ENCODE measurements around the gene LIPM.
"Not testable (repeated sequence)": the region's sequence is repeated elsewhere in the genome, so short reads cannot be mapped to it uniquely, and the experiment has no call there.

Gene LIPM

DNA sequence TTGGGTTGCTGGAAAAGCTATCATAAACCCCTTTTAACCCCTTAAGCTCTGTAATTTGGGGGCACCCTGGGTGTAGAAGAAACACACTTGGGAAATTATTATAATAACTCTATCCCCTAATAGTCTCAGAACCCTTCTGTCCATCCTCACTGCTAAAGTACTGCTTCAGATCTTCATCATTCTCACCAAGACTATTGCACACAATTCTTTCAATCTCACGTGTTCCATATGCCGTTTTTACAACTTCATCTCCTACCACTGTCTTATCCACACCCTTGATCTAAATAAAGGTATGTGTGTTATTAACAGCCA, 33.3 kb downstream of the LIPM start:
- Histone ChIP-seq H3K36me3 (ENCODE audit: insufficient read depth, low read length) (no peaks in the 10 kb centered on the region), H4K20me1 (ENCODE audit: insufficient read depth, low read length, poor library complexity, severe bottlenecking) (no peaks in the 10 kb centered on the region), H2AFZ (ENCODE audit: low read length) (peak overlapping the region; percentile 3; the same call in 1 of the 2 replicates), H3K9me2 (replicated peaks; ENCODE audit: low read depth, low read length) (no peaks in the 10 kb centered on the region), H3K4me3 (ENCODE audit: low read length, poor library complexity, severe bottlenecking) (no peak overlapping the region), H3K9me3 (ENCODE audit: insufficient read depth, low read depth, low read length) (no peaks in the 10 kb centered on the region), H3F3A (ENCODE audit: low read depth) (no peaks in the 10 kb centered on the region), H3K4me1 (ENCODE audit: insufficient read depth, low read length, poor library complexity, severe bottlenecking) (peaks cover 38% of the 10 kb centered on the region), H3K79me2 (ENCODE audit: insufficient read depth, low read length) (no peaks in the 10 kb centered on the region), H3K4me2 (ENCODE audit: low read depth, low read length, poor library complexity, severe bottlenecking) (no peak overlapping the region), H3K9ac (ENCODE audit: low read depth, low read length, poor library complexity, severe bottlenecking) (no peak overlapping the region), H3K27me3 (ENCODE audit: insufficient read depth, low read length, poor library complexity, severe bottlenecking) (no peaks in the 10 kb centered on the region)
- TF ChIP-seq, protein P1, sequence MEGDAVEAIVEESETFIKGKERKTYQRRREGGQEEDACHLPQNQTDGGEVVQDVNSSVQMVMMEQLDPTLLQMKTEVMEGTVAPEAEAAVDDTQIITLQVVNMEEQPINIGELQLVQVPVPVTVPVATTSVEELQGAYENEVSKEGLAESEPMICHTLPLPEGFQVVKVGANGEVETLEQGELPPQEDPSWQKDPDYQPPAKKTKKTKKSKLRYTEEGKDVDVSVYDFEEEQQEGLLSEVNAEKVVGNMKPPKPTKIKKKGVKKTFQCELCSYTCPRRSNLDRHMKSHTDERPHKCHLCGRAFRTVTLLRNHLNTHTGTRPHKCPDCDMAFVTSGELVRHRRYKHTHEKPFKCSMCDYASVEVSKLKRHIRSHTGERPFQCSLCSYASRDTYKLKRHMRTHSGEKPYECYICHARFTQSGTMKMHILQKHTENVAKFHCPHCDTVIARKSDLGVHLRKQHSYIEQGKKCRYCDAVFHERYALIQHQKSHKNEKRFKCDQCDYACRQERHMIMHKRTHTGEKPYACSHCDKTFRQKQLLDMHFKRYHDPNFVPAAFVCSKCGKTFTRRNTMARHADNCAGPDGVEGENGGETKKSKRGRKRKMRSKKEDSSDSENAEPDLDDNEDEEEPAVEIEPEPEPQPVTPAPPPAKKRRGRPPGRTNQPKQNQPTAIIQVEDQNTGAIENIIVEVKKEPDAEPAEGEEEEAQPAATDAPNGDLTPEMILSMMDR (conservative IDR thresholded peaks at IDR 0.05; ENCODE audit: low read length), result no peak
- no peak for TF ChIP-seq EZH2phosphoT487 (IDR thresholded peaks at IDR 0.05; ENCODE audit: borderline replicate concordance)

DNA sequence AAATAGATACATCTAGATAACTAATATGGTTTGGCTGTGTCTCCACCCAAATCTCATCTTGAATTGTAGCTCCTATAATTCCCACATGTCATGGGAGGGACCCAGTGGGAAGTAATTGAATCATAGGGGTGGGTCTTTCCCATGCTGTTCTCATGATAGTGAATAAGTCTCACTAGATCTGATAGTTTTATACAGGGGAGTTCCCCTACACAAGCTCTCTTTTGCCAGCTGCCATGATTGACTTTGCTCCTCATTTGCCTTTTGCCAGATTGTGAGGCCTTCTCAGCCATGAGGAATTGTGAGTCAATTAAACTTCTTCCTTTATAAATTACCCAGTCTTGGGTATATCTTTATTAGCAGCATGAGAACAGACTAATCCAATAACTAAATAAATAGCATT, 35.1 kb downstream of the LIPM start:
- not testable (repeated sequence) for H3K27me3 ChIP-seq (ENCODE audit: insufficient read depth, low read length, poor library complexity, severe bottlenecking); H2AFZ ChIP-seq (ENCODE audit: low read length); H3K9me2 ChIP-seq (replicated peaks; ENCODE audit: low read depth, low read length); H3K4me2 ChIP-seq (ENCODE audit: low read depth, low read length, poor library complexity, severe bottlenecking); H3K79me2 ChIP-seq (ENCODE audit: insufficient read depth, low read length); H3K9me3 ChIP-seq (ENCODE audit: insufficient read depth, low read depth, low read length); H3K4me3 ChIP-seq (ENCODE audit: low read length, poor library complexity, severe bottlenecking); H3F3A ChIP-seq (ENCODE audit: low read depth); H4K20me1 ChIP-seq (ENCODE audit: insufficient read depth, low read length, poor library complexity, severe bottlenecking); H3K9ac ChIP-seq (ENCODE audit: low read depth, low read length, poor library complexity, severe bottlenecking); H3K36me3 ChIP-seq (ENCODE audit: insufficient read depth, low read length)
- peaks cover 24% of the 10 kb centered on the region for H3K4me1 ChIP-seq (ENCODE audit: insufficient read depth, low read length, poor library complexity, severe bottlenecking)

DNA sequence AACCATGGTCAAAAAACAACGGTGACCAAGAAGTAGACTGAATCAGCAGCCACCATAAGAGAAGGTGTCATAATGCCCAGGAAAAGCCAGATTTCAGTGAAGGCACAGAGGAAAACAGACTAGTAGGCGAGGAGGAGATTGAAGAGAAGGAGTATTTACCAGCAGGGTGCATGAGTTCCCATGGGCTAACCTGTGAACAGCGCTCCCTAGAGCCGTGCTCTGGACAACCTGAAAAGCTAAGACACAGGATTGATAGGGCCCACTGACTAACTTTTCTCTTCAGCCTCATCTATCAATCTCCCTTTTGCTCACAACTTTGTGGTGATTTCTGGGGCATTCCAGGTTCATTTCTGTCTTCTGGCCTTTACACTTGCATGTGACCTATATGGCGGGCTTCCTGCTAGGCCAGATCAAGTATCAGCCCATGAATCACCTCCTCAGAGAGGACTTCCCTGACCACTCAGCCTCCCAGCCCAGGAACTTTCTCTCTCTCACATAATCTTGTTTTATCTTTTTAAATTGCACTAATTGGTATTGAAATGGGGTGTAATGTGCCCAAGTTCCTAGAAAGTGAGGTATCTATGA, 36.3 kb downstream of the LIPM start:
- no peaks in the 10 kb centered on the region for H3K79me2 ChIP-seq (ENCODE audit: insufficient read depth, low read length)
- no peaks in the 10 kb centered on the region for H3K9me2 ChIP-seq (replicated peaks; ENCODE audit: low read depth, low read length)
- no peaks in the 10 kb centered on the region for H3K9me3 ChIP-seq (ENCODE audit: insufficient read depth, low read depth, low read length)
- no peaks in the 10 kb centered on the region for H4K20me1 ChIP-seq (ENCODE audit: insufficient read depth, low read length, poor library complexity, severe bottlenecking)
- H3F3A ChIP-seq (ENCODE audit: low read depth), result no peaks in the 10 kb centered on the region
- H3K4me2 ChIP-seq (ENCODE audit: low read depth, low read length, poor library complexity, severe bottlenecking), result no peak overlapping the region
- H3K27me3 ChIP-seq (ENCODE audit: insufficient read depth, low read length, poor library complexity, severe bottlenecking), result no peaks in the 10 kb centered on the region
- H3K4me1 ChIP-seq (ENCODE audit: insufficient read depth, low read length, poor library complexity, severe bottlenecking), result peaks cover 12% of the 10 kb centered on the region
- no peak overlapping the region for H2AFZ ChIP-seq (ENCODE audit: low read length)
- H3K36me3 ChIP-seq (ENCODE audit: insufficient read depth, low read length), result no peaks in the 10 kb centered on the region
- no peak for TF ChIP-seq EZH2phosphoT487 (IDR thresholded peaks at IDR 0.05; ENCODE audit: borderline replicate concordance)
- TF ChIP-seq, protein P1 (conservative IDR thresholded peaks at IDR 0.05; ENCODE audit: low read length), result no peak
- H3K9ac ChIP-seq (ENCODE audit: low read depth, low read length, poor library complexity, severe bottlenecking), result no peak overlapping the region
- no peak overlapping the region for H3K4me3 ChIP-seq (ENCODE audit: low read length, poor library complexity, severe bottlenecking)

DNA sequence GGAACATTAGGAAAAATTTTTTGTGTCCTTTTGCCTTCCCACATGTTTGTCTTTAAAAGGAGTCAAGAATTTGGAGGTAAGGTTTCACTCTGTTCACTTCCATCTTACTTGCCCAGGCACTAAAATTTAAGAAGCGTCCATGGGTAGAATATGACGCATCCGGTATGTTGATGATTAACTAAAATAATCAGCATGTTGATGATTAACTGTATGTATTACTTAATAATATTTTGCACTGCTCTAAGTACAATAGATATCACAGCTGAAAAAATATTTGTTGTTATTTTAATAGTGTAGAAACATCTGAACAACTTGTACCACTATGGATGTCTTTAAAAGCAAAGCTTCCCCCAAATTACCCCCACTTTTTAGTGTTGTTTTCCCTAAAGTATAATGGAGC, 37.6 kb downstream of the LIPM start:
- TF ChIP-seq, protein P1 (conservative IDR thresholded peaks at IDR 0.05; ENCODE audit: low read length), result no peak
- TF ChIP-seq EZH2phosphoT487 (IDR thresholded peaks at IDR 0.05; ENCODE audit: borderline replicate concordance), result no peak
- no peak overlapping the region for H2AFZ ChIP-seq (ENCODE audit: low read length)

More for the DNA sequence above, 37.6 kb downstream of the LIPM start:
- Histone ChIP-seq H3K9ac (ENCODE audit: low read depth, low read length, poor library complexity, severe bottlenecking) (no peak overlapping the region), H3K4me1 (ENCODE audit: insufficient read depth, low read length, poor library complexity, severe bottlenecking) (peaks cover 8% of the 10 kb centered on the region), H3K27me3 (ENCODE audit: insufficient read depth, low read length, poor library complexity, severe bottlenecking) (no peaks in the 10 kb centered on the region), H3K9me2 (replicated peaks; ENCODE audit: low read depth, low read length) (no peaks in the 10 kb centered on the region), H3F3A (ENCODE audit: low read depth) (no peaks in the 10 kb centered on the region), H3K9me3 (ENCODE audit: insufficient read depth, low read depth, low read length) (no peaks in the 10 kb centered on the region), H3K4me2 (ENCODE audit: low read depth, low read length, poor library complexity, severe bottlenecking) (no peak overlapping the region), H4K20me1 (ENCODE audit: insufficient read depth, low read length, poor library complexity, severe bottlenecking) (no peaks in the 10 kb centered on the region), H3K36me3 (ENCODE audit: insufficient read depth, low read length) (no peaks in the 10 kb centered on the region), H3K79me2 (ENCODE audit: insufficient read depth, low read length) (no peaks in the 10 kb centered on the region), H3K4me3 (ENCODE audit: low read length, poor library complexity, severe bottlenecking) (no peak overlapping the region)
